ENCODE results near the gene GRPEL2.

DNA sequence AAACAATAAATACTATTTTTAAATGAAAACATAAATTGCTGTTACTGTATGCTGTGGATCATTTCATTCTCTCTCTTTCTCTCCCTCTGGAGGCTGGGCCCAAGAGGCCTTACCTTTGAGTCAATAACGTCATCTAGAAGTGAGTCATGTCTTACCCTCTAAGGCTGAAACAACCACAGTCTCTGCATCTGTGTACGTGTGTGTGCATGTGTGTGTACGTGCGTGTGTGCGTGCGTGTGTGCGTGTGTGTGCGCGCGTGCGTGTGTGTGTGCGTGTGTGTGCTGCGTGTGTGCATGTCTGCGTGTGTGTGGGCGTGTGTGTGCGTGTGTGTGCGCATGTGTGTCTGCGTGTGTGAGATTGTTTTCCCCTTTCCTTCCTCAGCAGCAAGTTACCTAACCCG, 47.4 kb downstream of the GRPEL2 start:
- TF ChIP-seq, protein P1, sequence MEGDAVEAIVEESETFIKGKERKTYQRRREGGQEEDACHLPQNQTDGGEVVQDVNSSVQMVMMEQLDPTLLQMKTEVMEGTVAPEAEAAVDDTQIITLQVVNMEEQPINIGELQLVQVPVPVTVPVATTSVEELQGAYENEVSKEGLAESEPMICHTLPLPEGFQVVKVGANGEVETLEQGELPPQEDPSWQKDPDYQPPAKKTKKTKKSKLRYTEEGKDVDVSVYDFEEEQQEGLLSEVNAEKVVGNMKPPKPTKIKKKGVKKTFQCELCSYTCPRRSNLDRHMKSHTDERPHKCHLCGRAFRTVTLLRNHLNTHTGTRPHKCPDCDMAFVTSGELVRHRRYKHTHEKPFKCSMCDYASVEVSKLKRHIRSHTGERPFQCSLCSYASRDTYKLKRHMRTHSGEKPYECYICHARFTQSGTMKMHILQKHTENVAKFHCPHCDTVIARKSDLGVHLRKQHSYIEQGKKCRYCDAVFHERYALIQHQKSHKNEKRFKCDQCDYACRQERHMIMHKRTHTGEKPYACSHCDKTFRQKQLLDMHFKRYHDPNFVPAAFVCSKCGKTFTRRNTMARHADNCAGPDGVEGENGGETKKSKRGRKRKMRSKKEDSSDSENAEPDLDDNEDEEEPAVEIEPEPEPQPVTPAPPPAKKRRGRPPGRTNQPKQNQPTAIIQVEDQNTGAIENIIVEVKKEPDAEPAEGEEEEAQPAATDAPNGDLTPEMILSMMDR (IDR thresholded peaks at IDR 0.05; ENCODE audit: low read depth, low read length), result no peak
- no peak for TF ChIP-seq EZH2phosphoT487 (IDR thresholded peaks at IDR 0.05; ENCODE audit: low read depth)

Data from OCI-LY3 (cell line).